Measurements from ENCODE around the gene PTPRD.

PTPRD gene

GRCh38 chr9:8292657-8293056 lies 2320.1 kb downstream of the PTPRD start:
- Histone ChIP-seq H3K4me1 (ENCODE audit: control insufficient read depth, low read depth, low read length) (no peaks in the 10 kb centered on the region), H3K9me3 (ENCODE audit: control insufficient read depth, low read depth, low read length) (no peaks in the 10 kb centered on the region), H3K27ac (ENCODE audit: low read length) (no peak overlapping the region), H3K27me3 (ENCODE audit: control insufficient read depth, insufficient read depth, low read length) (no peaks in the 10 kb centered on the region), H3K4me3 (ENCODE audit: low read length) (no peak overlapping the region), H3K36me3 (ENCODE audit: control insufficient read depth, low read depth, low read length) (no peaks in the 10 kb centered on the region), H3K9ac (ENCODE audit: low read length) (no peak overlapping the region)

GRCh38 chr9:8289681-8290080 lies 2323.1 kb downstream of the PTPRD start:
- Histone ChIP-seq H3K36me3 (ENCODE audit: control insufficient read depth, low read depth, low read length) (no peaks in the 10 kb centered on the region), H3K9ac (ENCODE audit: low read length) (no peak overlapping the region), H3K27me3 (ENCODE audit: control insufficient read depth, insufficient read depth, low read length) (no peaks in the 10 kb centered on the region), H3K4me3 (ENCODE audit: low read length) (no peak overlapping the region), H3K27ac (ENCODE audit: low read length) (no peak overlapping the region), H3K9me3 (ENCODE audit: control insufficient read depth, low read depth, low read length) (no peaks in the 10 kb centered on the region), H3K4me1 (ENCODE audit: control insufficient read depth, low read depth, low read length) (no peaks in the 10 kb centered on the region)

GRCh38 chr9:8287970-8288369 lies 2324.8 kb downstream of the PTPRD start:
- Histone ChIP-seq H3K27ac (ENCODE audit: low read length) (no peak overlapping the region), H3K9ac (ENCODE audit: low read length) (no peak overlapping the region), H3K36me3 (ENCODE audit: control insufficient read depth, low read depth, low read length) (no peaks in the 10 kb centered on the region), H3K9me3 (ENCODE audit: control insufficient read depth, low read depth, low read length) (no peaks in the 10 kb centered on the region), H3K4me3 (ENCODE audit: low read length) (no peak overlapping the region), H3K27me3 (ENCODE audit: control insufficient read depth, insufficient read depth, low read length) (no peaks in the 10 kb centered on the region), H3K4me1 (ENCODE audit: control insufficient read depth, low read depth, low read length) (no peaks in the 10 kb centered on the region)

GRCh38 chr9:8287501-8287900 lies 2325.3 kb downstream of the PTPRD start:
- Histone ChIP-seq H3K9me3 (ENCODE audit: control insufficient read depth, low read depth, low read length) (no peaks in the 10 kb centered on the region), H3K4me3 (ENCODE audit: low read length) (no peak overlapping the region), H3K36me3 (ENCODE audit: control insufficient read depth, low read depth, low read length) (no peaks in the 10 kb centered on the region), H3K27ac (ENCODE audit: low read length) (no peak overlapping the region), H3K27me3 (ENCODE audit: control insufficient read depth, insufficient read depth, low read length) (no peaks in the 10 kb centered on the region), H3K4me1 (ENCODE audit: control insufficient read depth, low read depth, low read length) (no peaks in the 10 kb centered on the region), H3K9ac (ENCODE audit: low read length) (no peak overlapping the region)

GRCh38 chr9:8284884-8285283 lies 2327.9 kb downstream of the PTPRD start:
- H3K27me3 ChIP-seq (ENCODE audit: control insufficient read depth, insufficient read depth, low read length) = no peaks in the 10 kb centered on the region
- H3K27ac ChIP-seq (ENCODE audit: low read length) = no peak overlapping the region
- no peak overlapping the region for H3K9ac ChIP-seq (ENCODE audit: low read length)
- no peak overlapping the region for H3K4me3 ChIP-seq (ENCODE audit: low read length)
- H3K4me1 ChIP-seq (ENCODE audit: control insufficient read depth, low read depth, low read length) = no peaks in the 10 kb centered on the region
- H3K36me3 ChIP-seq (ENCODE audit: control insufficient read depth, low read depth, low read length) = no peaks in the 10 kb centered on the region
- no peaks in the 10 kb centered on the region for H3K9me3 ChIP-seq (ENCODE audit: control insufficient read depth, low read depth, low read length)

GRCh38 chr9:8282535-8282934 lies 2330.3 kb downstream of the PTPRD start:
- no peak overlapping the region for H3K4me3 ChIP-seq (ENCODE audit: low read length)
- no peaks in the 10 kb centered on the region for H3K9me3 ChIP-seq (ENCODE audit: control insufficient read depth, low read depth, low read length)
- no peak overlapping the region for H3K9ac ChIP-seq (ENCODE audit: low read length)
- no peaks in the 10 kb centered on the region for H3K27me3 ChIP-seq (ENCODE audit: control insufficient read depth, insufficient read depth, low read length)
- H3K36me3 ChIP-seq (ENCODE audit: control insufficient read depth, low read depth, low read length) = no peaks in the 10 kb centered on the region
- no peak overlapping the region for H3K27ac ChIP-seq (ENCODE audit: low read length)
- no peaks in the 10 kb centered on the region for H3K4me1 ChIP-seq (ENCODE audit: control insufficient read depth, low read depth, low read length)

- H3K27me3 ChIP-seq (ENCODE audit: control insufficient read depth, insufficient read depth, low read length) = no peaks in the 10 kb centered on the region
- no peaks in the 10 kb centered on the region for H3K4me1 ChIP-seq (ENCODE audit: control insufficient read depth, low read depth, low read length)
Observed at GRCh38 chr9:8280811-8281210, 2332.0 kb downstream of the PTPRD start.

GRCh38 chr9:8278048-8278447 lies 2334.8 kb downstream of the PTPRD start:
- H3K27ac ChIP-seq (ENCODE audit: low read length) = no peak overlapping the region
- no peaks in the 10 kb centered on the region for H3K36me3 ChIP-seq (ENCODE audit: control insufficient read depth, low read depth, low read length)
- no peak overlapping the region for H3K4me3 ChIP-seq (ENCODE audit: low read length)
- H3K9ac ChIP-seq (ENCODE audit: low read length) = no peak overlapping the region
- no peaks in the 10 kb centered on the region for H3K4me1 ChIP-seq (ENCODE audit: control insufficient read depth, low read depth, low read length)
- H3K9me3 ChIP-seq (ENCODE audit: control insufficient read depth, low read depth, low read length) = peaks cover 4% of the 10 kb centered on the region
- no peaks in the 10 kb centered on the region for H3K27me3 ChIP-seq (ENCODE audit: control insufficient read depth, insufficient read depth, low read length)

More at GRCh38 chr9:8280811-8281210, 2332.0 kb downstream of the PTPRD start:
- no peaks in the 10 kb centered on the region for H3K9me3 ChIP-seq (ENCODE audit: control insufficient read depth, low read depth, low read length)
- no peak overlapping the region for H3K9ac ChIP-seq (ENCODE audit: low read length)
- H3K27ac ChIP-seq (ENCODE audit: low read length) = no peak overlapping the region
- no peak overlapping the region for H3K4me3 ChIP-seq (ENCODE audit: low read length)
- no peaks in the 10 kb centered on the region for H3K36me3 ChIP-seq (ENCODE audit: control insufficient read depth, low read depth, low read length)

- no peaks in the 10 kb centered on the region for H3K9me3 ChIP-seq (ENCODE audit: control insufficient read depth, low read depth, low read length)
- H3K36me3 ChIP-seq (ENCODE audit: control insufficient read depth, low read depth, low read length) = no peaks in the 10 kb centered on the region
- no peak overlapping the region for H3K4me3 ChIP-seq (ENCODE audit: low read length)
- H3K9ac ChIP-seq (ENCODE audit: low read length) = no peak overlapping the region
- H3K27ac ChIP-seq (ENCODE audit: low read length) = no peak overlapping the region
- no peaks in the 10 kb centered on the region for H3K4me1 ChIP-seq (ENCODE audit: control insufficient read depth, low read depth, low read length)
- no peaks in the 10 kb centered on the region for H3K27me3 ChIP-seq (ENCODE audit: control insufficient read depth, insufficient read depth, low read length)
Observed at GRCh38 chr9:8270235-8270634, 2342.6 kb downstream of the PTPRD start.

GRCh38 chr9:8268881-8269280 lies 2343.9 kb downstream of the PTPRD start:
- H3K9ac ChIP-seq (ENCODE audit: low read length) = no peak overlapping the region
- no peak overlapping the region for H3K27ac ChIP-seq (ENCODE audit: low read length)
- no peaks in the 10 kb centered on the region for H3K9me3 ChIP-seq (ENCODE audit: control insufficient read depth, low read depth, low read length)
- H3K4me3 ChIP-seq (ENCODE audit: low read length) = no peak overlapping the region
- H3K4me1 ChIP-seq (ENCODE audit: control insufficient read depth, low read depth, low read length) = no peaks in the 10 kb centered on the region
- no peaks in the 10 kb centered on the region for H3K36me3 ChIP-seq (ENCODE audit: control insufficient read depth, low read depth, low read length)
- no peaks in the 10 kb centered on the region for H3K27me3 ChIP-seq (ENCODE audit: control insufficient read depth, insufficient read depth, low read length)

- H3K4me1 ChIP-seq (ENCODE audit: control insufficient read depth, low read depth, low read length) = peaks cover 2% of the 10 kb centered on the region
- H3K9ac ChIP-seq (ENCODE audit: low read length) = no peak overlapping the region
- H3K27ac ChIP-seq (ENCODE audit: low read length) = no peak overlapping the region
- H3K36me3 ChIP-seq (ENCODE audit: control insufficient read depth, low read depth, low read length) = no peaks in the 10 kb centered on the region
- H3K4me3 ChIP-seq (ENCODE audit: low read length) = no peak overlapping the region
- no peaks in the 10 kb centered on the region for H3K27me3 ChIP-seq (ENCODE audit: control insufficient read depth, insufficient read depth, low read length)
- no peaks in the 10 kb centered on the region for H3K9me3 ChIP-seq (ENCODE audit: control insufficient read depth, low read depth, low read length)
Observed at GRCh38 chr9:8268216-8268878, 2344.5 kb downstream of the PTPRD start.

- Histone ChIP-seq H3K4me1 (ENCODE audit: control insufficient read depth, low read depth, low read length) (peaks cover 9% of the 10 kb centered on the region), H3K9me3 (ENCODE audit: control insufficient read depth, low read depth, low read length) (no peaks in the 10 kb centered on the region), H3K4me3 (ENCODE audit: low read length) (no peak overlapping the region), H3K36me3 (ENCODE audit: control insufficient read depth, low read depth, low read length) (no peaks in the 10 kb centered on the region), H3K9ac (ENCODE audit: low read length) (no peak overlapping the region), H3K27me3 (ENCODE audit: control insufficient read depth, insufficient read depth, low read length) (no peaks in the 10 kb centered on the region), H3K27ac (ENCODE audit: low read length) (no peak overlapping the region)
Observed at GRCh38 chr9:8267636-8268035, 2345.2 kb downstream of the PTPRD start.
